ENCODE measurements around the gene SMPD3. TPM values are rescaled to one million over a fixed set of nuclear protein-coding genes. Genes with fewer than 3 reads are reported as not detected.

Gene SMPD3
- total RNA-seq, 1 donor from 2014 or later, result 0.38 TPM

- no peak for TF ChIP-seq CTCF (IDR thresholded peaks at IDR 0.05; ENCODE audit: insufficient read depth, low read length, poor library complexity, severe bottlenecking)
- DNase-seq (ENCODE audit: low read depth), result no peak
- no peak overlapping the region for H3K4me3 ChIP-seq (ENCODE audit: low read depth, low read length)
- no peaks in the 10 kb centered on the region for H3K27me3 ChIP-seq (ENCODE audit: control insufficient read depth, insufficient read depth, low read length)
- peaks cover 2% of the 10 kb centered on the region for H3K36me3 ChIP-seq (ENCODE audit: control insufficient read depth, insufficient read depth, low read length)
Observed at GRCh38 chr16:68344252-68344651, 104.1 kb downstream of the SMPD3 start.

GRCh38 chr16:68343137-68343536, 105.2 kb downstream of the SMPD3 start:
- H3K27me3 ChIP-seq (ENCODE audit: control insufficient read depth, insufficient read depth, low read length), result no peaks in the 10 kb centered on the region
- no peak overlapping the region for H3K4me3 ChIP-seq (ENCODE audit: low read depth, low read length)
- TF ChIP-seq CTCF (IDR thresholded peaks at IDR 0.05; ENCODE audit: insufficient read depth, low read length, poor library complexity, severe bottlenecking), result no peak
- H3K36me3 ChIP-seq (ENCODE audit: control insufficient read depth, insufficient read depth, low read length), result peaks cover 3% of the 10 kb centered on the region
- DNase-seq (ENCODE audit: low read depth), result no peak

GRCh38 chr16:68342620-68343019, 105.7 kb downstream of the SMPD3 start:
- no peak overlapping the region for H3K4me3 ChIP-seq (ENCODE audit: low read depth, low read length)
- H3K36me3 ChIP-seq (ENCODE audit: control insufficient read depth, insufficient read depth, low read length), result peaks cover 3% of the 10 kb centered on the region
- no peaks in the 10 kb centered on the region for H3K27me3 ChIP-seq (ENCODE audit: control insufficient read depth, insufficient read depth, low read length)
- no peak for TF ChIP-seq CTCF (IDR thresholded peaks at IDR 0.05; ENCODE audit: insufficient read depth, low read length, poor library complexity, severe bottlenecking)
- no peak for DNase-seq (ENCODE audit: low read depth)

GRCh38 chr16:68339214-68339613, 109.1 kb downstream of the SMPD3 start:
- DNase-seq (ENCODE audit: low read depth), result no peak
- TF ChIP-seq CTCF (IDR thresholded peaks at IDR 0.05; ENCODE audit: insufficient read depth, low read length, poor library complexity, severe bottlenecking), result no peak
- H3K36me3 ChIP-seq (ENCODE audit: control insufficient read depth, insufficient read depth, low read length), result peaks cover 3% of the 10 kb centered on the region

GRCh38 chr16:68338326-68339119, 109.8 kb downstream of the SMPD3 start:
- Histone ChIP-seq H3K4me3 (ENCODE audit: low read depth, low read length) (no peak overlapping the region), H3K36me3 (ENCODE audit: control insufficient read depth, insufficient read depth, low read length) (peaks cover 3% of the 10 kb centered on the region), H3K27me3 (ENCODE audit: control insufficient read depth, insufficient read depth, low read length) (no peaks in the 10 kb centered on the region)
- TF ChIP-seq CTCF (IDR thresholded peaks at IDR 0.05; ENCODE audit: insufficient read depth, low read length, poor library complexity, severe bottlenecking), result no peak
- DNase-seq (ENCODE audit: low read depth), result no peak

More at GRCh38 chr16:68339214-68339613, 109.1 kb downstream of the SMPD3 start:
- H3K4me3 ChIP-seq (ENCODE audit: low read depth, low read length), result no peak overlapping the region
- H3K27me3 ChIP-seq (ENCODE audit: control insufficient read depth, insufficient read depth, low read length), result no peaks in the 10 kb centered on the region

- Histone ChIP-seq H3K27me3 (ENCODE audit: control insufficient read depth, insufficient read depth, low read length) (no peaks in the 10 kb centered on the region), H3K36me3 (ENCODE audit: control insufficient read depth, insufficient read depth, low read length) (peaks cover 3% of the 10 kb centered on the region), H3K4me3 (ENCODE audit: low read depth, low read length) (no peak overlapping the region)
- DNase-seq (ENCODE audit: low read depth), result no peak
- no peak for TF ChIP-seq CTCF (IDR thresholded peaks at IDR 0.05; ENCODE audit: insufficient read depth, low read length, poor library complexity, severe bottlenecking)
Observed at GRCh38 chr16:68335175-68335574, 113.1 kb downstream of the SMPD3 start.

All from kidney epithelial cell (primary cell).